Right lung (tissue), 5 donors: ENCODE measurements around the gene DCST1. TPM values are rescaled to one million over a fixed set of nuclear protein-coding genes. Genes with fewer than 3 reads are reported as not detected.

ENCODE experiments used
- DNase-seq, 2 donors: peaks; one replicate each; pipeline ENCODE4 v3.0.0-alpha.2; 2013
- polyA plus RNA-seq, 5 donors: library from polyadenylated mRNA; unstranded; fragments of 120-200 nt; gene quantifications; one replicate each; pipeline versions ENCODE4 v1.2.1 to v1.2.3, GENCODE V29; 2013; ENCODE audit warnings: inconsistent platforms in 1 of 5, low replicate concordance in 1 of 5; ENCODE audit not compliant: insufficient read length in 5 of 5, insufficient read depth in 1 of 5

The DCST1 gene
- polyA plus RNA-seq, 5 donors, result 0.34 to 0.69 (median 0.53) TPM

DNA sequence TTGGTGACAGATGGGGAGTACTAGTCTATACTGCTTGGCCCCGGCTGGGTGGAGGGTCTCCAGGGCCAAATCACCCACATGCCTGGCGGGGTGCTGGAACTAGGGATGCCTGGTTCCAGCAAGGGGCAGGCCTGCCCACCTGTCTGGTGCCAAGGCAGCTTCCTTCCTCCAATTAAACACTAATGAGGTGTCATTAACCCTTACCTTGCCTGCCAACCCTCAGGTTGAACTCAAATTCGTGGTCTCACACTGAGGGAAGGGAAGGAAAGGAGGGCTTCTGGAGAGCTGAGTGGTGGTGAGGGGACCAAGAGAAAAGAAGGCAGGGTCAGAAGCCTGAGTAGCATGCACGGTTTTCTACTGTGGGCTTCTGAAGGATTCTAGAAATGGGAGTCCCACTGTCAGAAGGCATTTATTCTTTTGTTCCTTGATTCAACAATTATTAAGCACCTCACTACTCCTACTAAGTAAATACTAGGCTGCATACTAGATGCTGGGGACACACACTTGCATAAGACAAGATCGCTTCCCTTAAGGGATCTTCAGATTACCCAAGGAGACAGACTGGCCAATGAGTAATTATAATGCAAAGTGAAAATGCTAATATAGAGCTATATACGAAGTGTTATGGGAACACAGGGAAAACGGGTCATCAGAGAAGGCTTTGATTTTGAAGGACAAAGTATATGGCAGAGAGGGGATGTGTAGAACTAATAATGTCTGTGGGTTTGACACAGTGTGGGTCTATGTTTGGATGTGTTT, 39.1 kb downstream of the DCST1 start:
- no peak for DNase-seq

DNA sequence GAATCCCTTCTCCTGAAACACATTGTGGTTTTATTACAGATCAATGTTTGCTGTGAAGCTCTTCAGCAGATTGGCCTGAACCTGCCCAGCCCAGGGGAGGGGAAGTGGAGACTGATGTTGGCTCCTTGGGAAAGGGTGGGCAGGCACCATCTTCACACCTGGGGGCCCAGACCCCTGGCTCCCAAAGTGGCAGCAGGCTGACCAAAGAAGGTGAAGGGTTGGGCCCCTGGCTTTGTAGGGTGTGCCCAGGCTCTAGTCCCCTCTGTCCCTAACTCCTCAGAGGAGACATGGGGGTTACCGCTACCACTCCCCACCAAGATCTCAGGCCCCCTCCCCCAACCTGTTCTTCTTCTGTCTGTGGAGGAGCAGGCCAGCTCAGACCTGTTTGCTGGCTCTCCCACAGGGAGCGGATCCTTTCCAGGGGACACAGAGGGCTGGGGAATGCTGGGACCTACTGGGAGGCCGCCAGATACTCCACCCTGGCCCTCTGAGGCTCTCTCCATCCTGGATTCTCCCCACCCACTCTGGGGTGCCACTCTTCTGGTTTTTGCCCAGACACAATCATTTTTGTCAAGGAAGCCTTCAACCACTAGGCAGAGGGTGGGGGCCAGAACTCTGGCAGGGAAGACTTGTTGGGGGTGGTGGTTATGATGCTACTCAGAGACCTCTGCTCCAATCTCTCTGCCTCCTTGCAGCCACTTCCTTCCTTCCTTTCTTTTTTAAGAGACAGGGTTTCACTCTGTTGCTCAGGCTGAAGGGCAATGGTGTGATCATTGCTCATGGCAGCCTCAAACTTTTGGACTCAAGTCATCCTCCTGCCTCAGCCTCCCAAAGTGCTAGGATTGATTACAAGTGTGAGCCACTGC, 40.0 kb downstream of the DCST1 start:
- DNase-seq, result no peak

DNA sequence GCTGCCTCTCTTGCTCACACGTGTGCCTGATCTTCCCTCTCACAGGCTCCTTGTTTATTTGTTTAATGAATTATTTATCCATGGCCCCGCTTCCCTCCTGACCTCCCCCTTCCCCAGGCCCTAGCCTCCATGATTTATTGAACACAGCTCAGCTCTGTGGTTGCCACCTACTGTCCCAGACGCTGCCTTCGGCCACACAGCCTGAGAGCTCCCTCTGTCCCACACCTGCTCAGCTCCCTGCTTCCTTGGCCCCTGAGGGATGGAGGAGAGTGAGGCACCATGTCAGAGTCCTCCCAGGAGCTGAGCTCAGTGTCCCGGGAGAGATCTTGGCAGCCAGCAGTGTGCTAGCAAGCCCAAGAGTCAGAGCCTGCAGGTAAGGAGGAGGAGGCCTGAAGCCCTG, 41.9 kb downstream of the DCST1 start:
- DNase-seq, result no peak

DNA sequence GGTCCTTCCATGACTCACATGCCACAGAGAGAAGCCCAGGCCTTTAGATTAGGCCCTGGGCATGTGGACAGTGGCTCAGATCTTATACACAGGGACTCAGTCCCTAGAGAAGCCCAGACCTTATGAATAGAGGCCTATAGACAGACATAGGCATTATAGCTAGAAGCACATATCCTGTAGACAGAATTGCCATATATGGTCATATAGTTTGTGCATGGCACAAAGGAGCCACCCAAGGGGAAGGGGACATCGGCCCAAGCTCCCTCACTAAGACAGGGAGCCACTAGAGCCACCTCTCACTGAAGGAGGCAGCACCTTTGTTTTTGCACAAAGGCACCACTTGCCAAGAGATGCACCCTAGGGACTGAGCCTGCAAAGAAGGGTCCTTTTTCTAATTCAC, 42.7 kb downstream of the DCST1 start:
- DNase-seq, result no peak

DNA sequence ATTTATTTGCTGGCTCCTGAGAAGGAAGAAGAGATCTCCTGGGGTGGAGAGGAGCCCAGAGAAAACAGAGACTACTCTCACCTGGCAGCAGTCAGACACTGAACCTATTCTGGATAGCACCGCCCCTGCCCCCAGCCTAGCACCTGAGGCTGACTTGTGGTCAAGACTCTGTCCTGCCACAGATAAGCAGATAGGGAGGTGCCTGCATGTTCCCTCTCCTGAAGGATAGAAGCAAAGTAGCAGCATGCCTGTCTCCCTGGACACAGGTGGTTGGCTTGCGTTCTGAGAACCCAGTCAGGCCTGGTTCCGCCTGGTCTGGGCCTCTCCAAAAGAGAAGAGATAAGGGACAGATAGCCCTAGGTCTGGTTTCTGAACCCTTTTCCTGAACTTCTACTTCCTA, 43.7 kb downstream of the DCST1 start:
- no peak for DNase-seq

DNA sequence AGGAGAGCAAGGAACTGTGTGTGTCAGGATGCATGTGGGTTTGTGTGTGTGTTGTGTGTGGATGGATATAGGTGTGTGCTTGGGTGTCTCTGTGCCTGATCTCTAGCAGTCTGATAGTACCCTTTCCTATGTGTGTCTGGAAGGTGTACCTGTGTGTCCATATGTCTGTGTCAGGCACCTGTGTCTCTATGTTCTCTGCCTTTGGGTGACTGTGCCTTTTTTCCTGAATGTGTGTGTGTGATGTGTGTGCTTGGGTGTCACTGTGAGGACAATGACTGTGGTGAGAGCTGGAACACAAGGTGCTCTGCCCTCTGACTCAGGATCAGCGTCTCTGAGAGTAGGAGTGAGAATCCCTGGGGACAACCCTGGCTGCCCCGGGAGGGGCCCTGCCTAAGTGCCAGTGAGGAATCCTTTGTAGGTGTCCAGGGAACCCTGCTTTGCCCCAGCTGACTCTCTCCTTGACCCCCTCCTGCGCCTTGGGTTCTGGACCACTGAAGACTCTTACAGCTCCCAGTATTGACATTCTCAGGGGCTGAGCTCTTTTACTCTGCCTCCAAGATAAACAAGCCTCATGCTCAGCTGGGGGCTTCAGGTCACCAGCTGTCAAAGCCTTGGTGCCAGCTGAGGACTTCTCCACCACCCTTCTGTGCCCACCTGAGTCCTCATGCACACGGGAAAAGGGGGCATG, 44.3 kb downstream of the DCST1 start:
- no peak for DNase-seq

DNA sequence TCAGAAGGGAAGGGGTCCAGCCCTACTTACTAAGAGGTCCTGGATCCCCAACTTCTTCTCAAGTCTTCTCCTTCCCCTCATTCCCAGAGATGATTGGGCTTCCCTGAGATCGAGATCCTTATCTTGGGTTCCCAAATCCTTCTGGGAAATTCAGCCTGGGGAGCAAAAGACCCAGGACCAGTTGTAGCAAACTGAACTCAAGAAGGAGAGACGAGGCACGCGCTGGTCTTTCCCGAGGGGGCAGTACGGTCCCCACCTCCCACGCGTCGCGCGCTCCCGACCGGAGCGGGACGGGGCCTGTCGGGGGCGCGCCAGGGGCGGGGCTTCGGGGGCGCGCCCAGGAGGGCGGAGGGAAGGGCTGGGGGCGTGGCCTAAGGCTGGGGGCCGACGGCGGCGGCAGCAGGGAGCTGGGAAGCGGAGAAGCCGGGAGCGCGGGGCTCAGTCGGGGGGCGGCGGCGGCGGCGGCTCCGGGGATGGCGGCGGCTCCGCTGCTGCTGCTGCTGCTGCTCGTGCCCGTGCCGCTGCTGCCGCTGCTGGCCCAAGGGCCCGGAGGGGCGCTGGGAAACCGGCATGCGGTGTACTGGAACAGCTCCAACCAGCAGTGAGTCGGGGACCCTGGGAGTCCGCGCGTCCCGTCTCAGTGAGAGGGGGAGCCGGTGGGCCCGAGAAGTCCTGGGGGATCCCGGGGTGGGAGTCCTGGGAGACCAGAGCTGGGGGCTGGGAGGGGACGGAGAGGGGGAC, 45.0 kb downstream of the DCST1 start, which contains the start of gene EFNA3:
Gene EFNA3 (plus strand): TSS at position 369 of the 741 bp plus-strand sequence. CDS start 105 bp downstream, at position 474.
- DNase-seq, result no peak

DNA sequence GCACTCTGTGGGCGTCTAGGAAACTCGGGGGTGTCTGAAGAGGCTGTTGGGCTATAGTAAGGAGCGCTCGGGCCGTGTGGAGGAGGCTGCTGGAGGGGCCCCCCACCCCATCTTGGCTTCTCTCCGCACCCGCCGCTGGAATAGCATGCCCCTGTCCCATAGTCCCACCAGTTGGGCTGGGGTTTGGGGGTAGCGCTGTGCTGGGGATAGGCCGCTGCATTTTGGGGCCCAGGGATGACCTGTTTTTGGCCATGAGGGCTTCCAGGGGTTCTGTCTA, 45.5 kb downstream of the DCST1 start:
- no peak for DNase-seq

DNA sequence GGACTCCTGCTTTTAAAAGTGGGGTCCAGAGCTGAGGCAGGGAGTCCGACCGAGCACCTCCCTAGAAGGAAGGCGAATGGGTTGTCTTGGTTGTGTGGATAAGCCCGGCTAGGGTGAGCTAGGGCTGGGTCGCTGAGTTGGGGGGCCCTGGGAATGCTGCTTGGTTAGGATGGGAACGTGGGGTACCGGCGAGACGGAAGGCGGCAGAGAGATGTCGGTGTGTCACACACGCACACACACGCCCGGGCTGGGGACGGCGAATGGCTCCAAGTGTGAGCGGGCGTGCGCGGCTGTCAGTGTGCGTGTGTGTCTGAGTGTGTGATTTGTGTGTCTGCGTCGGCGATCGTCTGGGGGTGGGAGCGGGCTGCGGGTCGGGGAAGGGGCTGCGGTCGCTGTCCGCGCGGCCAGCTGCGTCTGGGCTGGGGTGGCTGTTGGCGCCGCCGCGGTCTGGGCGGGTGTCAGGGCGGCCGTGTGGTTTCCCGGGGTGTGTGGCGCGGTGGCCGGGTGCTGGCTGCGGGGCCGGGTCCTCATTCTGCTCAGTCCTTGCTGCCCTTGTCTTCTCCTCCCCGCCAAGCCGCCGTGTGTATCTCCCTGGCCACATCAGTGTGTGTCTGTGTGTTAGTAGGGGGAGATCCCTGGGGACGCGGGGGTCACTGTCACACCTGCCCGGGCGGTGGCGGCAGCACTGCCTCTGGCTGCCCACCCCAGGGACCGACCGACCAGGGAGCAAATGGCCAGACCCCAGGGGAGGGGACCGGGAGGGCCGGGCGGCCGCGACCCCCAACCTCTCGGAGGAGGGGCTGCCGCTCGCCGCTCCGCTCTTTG, 46.1 kb downstream of the DCST1 start:
- DNase-seq, result no peak

DNA sequence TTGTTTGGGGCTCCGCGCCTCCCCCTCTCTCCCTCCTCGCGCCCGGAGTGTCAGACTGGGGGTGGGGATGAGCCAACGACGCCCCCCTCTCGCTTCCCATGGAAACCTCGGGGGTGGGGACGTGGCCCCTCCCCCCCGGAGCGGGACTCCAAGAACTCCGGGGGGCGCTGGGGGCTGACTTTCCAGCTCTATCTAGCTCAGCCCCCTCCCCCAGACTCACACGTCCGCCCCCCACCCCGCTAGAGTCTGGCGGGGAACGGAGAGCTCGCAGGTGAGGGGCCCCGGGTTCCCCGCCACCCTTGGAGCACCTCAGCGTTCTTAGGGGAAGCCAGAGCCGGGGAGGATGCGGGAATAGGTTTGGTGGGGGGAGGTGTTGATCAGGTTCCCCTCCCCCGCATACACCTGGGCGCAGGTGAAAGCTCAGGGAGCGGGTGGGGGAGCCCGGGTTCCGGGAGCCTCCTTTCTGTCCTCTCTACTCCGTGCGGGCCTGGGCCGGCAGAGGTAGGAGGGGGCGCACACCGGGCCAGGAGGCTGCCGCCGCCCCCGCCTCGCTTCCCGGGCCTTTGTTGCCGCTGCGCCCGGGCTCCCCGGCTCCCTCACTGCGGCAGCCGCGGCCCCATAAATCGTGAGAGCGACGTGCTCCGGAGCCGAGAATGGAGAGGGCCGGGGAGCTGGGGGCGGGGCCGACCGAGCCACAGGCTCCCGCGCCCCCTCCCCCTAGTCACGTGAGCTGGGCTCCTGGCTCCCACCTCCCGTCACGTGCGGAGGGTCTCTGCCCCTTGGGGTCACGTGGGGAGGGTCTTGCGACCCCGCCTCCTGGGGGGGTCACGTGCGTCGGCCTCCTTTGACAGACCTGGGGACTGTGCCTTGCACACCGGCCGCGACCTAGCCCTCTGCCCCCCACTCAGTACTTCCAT, 46.9 kb downstream of the DCST1 start:
- no peak for DNase-seq

DNA sequence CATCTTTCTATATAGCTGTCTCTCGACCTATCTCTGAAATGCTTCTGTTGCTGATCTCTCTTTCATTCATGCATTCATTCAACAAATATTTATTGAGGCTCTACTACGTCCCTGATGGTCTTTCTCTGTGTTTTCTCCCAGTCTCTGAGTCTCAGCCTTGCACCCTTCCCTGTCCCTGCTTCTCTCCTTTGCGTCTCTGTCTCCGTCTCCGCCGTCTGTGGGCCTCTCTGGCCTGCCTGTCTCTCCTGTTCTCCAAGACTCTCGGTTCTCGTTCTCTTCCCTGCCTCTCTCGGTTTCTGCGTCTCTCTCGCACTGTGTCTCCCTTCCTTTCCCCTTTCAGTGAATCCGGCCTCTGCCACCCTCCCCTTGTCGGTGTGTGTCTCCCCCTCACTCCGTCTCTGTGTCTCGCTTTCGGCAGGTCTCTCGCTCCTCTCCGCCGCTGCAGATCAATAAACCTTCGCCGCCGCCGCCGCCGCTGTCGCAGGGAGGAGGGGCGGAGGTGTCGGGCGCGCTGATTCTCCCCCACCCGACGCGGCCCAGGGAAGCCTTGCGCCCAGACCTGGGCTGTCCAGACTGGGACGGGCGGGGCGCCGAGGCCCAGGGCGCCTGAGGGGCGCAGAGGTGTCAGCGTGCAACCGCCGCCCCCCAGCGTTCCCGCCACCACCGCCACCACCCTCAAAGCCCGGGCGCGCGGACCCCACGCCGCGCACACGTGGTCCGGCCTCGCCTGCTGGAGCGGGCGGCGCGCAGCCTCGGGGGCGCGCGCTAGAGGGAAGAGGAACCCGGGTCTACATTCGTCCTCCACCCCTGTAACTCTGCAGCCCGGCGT, 48.1 kb downstream of the DCST1 start:
- DNase-seq, result no peak

DNA sequence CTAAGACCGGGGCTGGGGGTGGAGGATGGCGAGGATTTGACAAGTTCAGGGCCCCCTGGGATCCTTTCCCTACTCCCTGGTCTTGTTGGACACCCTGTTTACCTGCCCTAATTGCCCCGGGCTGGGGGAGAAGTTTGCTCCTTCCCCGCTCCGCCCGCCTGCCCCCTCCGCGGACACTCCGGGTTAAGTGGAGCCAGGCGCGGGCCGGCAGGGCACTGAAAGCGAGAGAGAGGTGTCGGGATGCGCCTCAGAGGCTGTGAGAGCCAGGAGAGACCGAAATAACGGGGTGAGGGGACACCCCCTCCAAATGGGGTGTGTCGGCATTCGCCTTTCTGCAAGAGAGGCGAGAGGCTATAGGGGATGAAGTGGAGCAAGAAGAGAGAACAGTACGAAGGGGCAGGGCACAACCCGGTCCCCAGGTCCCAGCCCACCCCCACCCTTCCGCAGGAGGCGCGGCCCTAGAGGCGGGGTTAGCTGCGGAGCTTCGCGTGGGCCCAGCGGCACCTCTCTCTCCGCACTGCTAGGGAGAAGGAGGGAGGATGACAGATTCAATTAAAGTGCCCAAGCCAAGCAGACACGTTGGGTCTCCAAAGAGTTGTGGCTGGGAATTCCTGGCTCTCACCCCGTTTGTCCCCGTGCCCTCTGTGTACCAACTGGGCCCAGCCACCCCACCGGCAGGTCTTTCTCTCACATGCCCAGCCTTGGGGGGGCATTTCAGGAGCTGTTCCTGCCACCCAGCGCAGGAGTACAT, 48.9 kb downstream of the DCST1 start:
- DNase-seq, result no peak

DNA sequence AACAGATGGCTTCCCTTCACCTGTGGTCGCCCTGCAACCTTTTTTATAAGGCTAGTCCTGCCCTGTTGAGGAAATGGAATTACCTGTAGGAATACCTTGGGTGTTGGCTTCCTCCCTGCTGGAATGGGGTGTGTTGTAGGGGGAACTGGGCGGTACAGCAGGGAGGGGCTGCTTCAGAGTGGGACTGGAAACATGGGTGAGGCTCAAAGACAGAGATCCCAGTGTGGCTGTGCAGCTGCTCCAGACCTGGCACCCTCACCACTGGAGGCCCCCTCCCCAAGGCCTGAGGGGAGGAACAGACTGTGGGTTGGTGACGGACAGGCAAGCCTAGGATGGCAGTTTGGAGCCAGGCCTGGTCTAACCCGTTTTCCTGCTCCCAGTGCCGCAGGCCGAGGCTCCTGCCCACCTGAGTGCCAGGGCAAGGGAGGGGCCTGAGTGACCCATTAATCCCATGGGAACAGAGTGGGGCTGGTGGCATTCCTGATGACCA, 49.5 kb downstream of the DCST1 start:
- DNase-seq, result no peak

DNA sequence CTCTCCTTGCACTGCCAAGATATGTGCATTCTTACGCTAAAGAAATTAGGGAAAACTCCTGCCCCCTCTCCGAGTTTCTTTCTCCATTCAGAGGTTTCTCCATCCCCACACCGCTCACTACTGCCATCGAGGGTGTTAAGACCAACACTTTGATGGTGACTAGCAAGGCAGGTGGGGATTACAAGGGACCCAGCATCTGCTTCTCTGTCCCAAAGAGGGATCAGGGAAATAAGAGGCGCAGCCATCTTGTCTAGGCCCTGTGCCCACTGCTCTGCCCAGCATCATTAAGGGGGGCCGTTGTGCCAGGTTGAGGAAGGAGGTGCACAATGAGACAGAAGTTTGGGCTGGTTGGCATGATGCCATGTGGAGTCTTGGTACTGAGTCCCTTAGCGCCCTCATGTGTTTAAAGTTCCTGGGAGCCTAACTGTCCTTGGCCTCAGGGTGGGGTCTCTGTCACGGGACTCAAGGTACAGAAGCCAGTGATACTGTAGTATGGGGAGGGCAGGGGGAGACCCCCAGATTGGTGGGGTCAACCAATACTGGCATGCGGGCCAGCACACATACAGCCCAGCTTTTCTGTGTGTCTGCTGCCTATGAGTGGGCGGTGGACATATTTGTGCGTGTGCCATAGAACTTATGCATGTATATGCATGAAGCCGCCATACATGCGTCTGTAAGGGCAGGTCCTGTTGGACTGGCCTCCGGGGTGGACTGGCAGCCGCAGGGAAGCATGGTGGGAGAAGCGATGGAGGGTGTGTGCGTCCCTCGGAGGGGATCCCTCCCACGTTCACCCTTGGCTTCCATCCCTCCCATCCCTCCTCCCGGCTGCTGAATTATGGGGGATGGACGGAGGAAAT, 50.5 kb downstream of the DCST1 start:
- no peak for DNase-seq

DNA sequence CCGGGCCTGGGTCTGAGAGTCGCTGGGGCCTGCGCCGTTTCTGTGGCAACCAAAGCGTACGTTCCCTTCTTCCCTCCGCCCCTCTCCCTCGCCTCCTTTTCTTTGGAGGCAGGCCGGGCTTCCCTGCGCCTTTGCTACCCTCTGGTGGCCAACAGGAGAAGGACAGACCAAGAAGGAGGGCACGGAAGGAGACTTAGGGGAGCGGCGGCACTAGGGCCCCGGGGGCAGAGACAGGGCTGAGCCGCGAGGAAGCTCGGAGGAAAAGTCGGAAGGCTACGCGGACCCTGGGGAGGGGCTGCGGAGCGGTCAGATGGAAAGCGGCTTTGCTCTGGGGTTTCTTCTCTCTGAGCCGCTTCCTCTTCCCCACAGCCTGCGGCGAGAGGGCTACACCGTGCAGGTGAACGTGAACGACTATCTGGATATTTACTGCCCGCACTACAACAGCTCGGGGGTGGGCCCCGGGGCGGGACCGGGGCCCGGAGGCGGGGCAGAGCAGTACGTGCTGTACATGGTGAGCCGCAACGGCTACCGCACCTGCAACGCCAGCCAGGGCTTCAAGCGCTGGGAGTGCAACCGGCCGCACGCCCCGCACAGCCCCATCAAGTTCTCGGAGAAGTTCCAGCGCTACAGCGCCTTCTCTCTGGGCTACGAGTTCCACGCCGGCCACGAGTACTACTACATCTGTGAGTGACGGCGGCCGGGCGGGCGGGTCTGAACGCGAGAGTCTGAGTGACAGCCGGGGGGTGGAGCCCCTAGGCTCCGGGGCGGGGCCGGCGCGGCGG, 51.3 kb downstream of the DCST1 start:
- peak; percentile 94 to 95 for DNase-seq

DNA sequence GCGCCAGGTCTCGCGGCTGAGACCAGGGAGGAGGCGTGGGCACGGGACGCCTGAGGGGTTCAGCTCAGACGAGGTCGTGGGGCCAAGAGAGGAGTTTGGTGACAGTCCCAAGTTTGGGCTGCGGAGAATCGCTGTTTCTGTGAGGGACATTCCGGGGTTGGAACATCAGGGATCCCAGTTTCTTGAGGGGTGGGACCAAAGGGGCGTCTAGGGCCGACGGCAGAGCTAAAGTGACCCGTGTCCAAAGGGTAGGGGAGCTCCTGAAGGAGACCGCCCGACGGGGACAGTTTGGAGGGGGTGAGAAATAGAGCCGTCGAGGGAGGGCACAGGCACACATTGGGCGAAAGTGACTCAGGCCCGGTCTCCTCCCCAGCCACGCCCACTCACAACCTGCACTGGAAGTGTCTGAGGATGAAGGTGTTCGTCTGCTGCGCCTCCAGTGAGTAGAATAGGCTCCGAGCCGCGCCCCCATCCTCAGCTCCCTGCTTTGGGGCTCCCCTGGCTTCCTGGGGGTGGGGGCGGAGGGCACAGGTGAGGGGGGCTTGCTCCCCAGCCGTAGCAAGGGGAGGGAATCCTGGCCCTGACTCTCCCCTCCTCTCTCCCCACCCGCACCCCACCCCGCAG, 52.0 kb downstream of the DCST1 start:
- DNase-seq, result no peak
